RPMI8226 (cell line): Measurements from ENCODE around the gene CNPY2.
"Not testable (repeated sequence)": the region's sequence is repeated elsewhere in the genome, so short reads cannot be mapped to it uniquely, and the experiment has no call there.

Source experiments
- DNase-seq: peaks from one replicate; pipeline ENCODE4 v3.0.0-alpha.2; 2015

CNPY2 gene

DNA sequence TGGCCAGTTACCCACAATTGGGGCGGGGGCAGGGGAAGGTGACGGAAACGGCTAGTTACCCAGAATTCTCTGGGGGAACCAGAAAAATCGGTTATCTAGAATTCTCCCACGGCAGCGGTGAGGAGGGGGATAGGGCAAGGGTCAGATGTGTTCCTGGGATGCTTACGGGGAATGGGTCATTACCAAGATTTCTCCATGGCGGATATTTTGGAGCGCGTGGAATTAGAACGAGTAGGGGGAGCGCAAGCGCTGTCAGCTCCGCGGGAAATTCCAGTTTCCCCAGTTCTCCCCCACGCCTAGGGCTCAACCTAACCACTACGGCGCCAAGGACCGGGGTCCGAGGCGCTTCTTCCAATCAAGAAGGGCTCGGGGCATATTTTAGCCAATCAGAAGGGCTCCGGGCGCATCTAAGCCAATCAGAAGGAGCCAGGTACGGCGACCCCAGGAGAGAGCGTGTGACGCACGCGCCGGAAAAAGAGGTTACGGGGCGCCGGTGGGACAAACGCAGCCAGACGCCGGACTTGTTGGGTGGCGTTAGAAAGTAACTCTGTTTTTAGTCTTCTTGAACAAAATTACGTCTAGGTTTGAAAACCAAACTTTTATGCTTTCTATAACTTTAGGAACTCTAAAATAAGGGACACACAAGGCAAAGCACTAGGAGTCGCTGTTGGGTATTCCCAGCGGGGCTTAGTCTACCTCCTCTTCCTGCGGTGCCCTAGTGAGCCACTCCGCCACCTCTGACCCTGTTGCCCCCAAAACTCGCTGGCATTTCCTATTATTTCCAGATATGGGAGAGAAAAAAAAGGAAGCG is 18.1 kb upstream of the CNPY2 start, which contains the start of gene PAN2:
PAN2 (minus strand) TSS at position 322 of the 811 bp plus-strand sequence. CDS start 906 bp downstream, outside the sequence.
- peak; percentile 97 for DNase-seq

DNA sequence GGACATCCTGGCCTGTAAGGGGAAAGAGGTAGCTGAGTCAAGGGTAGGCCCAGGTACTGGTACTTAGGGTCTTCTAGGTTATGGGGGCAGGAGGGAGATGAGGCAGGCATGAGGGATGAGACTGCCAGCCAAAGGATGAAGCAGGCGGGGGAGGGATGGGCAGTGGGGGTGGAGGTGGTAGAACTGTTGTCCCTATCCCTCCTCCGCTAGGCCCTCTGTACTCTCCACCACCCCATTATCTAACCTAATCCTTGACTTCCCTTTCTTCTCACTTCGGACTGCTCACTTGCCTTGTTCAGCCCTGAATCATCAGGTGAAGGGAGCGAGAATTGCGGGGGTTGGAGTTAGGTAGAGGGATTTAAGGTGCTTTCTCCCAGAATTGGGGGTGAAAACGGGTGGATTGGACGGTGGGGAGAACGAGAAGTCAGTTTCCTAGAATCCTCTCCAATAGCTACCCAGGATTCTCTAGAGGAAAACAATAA is 17.4 kb upstream of the CNPY2 start:
- no peak for DNase-seq

GRCh38 chr12:56332512-56333196 is 16.9 kb upstream of the CNPY2 start:
- DNase-seq: no peak

DNA sequence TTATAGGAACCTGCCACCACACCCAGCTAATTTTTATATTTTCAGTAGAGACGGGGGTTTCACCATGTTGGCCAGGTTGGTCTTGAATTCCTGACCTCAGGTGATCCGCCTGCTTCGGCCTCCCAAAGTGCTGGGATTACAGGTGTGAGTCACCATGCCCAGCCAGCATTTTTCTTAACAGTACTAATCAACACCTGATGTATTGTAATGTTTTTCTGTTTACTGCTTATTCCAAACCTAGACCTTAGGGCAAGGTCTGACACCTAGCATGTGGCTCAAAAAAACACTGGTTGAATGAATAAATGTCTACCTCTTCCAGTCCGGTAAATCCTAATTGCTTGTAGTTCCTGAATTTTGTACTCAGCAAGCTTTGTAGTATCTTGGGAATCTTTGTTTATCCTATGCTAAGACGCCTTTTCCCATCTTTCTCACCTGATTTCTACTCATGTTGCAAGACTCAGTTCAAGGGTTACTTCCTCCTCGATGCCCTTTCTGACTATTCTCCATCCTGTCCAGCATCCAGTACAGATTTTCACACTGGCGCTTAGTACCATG is 15.2 kb upstream of the CNPY2 start:
- no peak for DNase-seq

DNA sequence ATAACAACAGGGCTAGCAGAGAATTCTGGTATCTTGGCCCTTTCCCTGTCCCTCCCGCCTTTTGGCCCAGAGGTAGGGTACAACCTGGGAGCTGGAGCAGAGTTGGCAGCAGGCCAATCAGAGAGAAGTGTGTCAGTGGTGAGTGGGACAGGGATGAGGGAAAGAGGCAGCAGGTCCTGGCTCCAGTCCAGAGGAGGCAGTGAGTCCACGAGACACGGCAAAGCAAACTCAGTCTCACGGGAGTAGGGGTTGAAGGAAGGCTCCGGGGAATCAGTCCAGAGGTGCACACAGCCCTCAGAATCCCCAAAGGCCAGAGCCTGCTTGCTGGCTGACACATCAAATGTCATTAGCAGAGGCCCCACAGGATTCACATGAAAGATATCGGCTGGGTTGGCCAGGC is 10.7 kb upstream of the CNPY2 start:
- no peak for DNase-seq

- DNase-seq: no peak
Observed at GRCh38 chr12:56326126-56326525, 10.3 kb upstream of the CNPY2 start.

DNA sequence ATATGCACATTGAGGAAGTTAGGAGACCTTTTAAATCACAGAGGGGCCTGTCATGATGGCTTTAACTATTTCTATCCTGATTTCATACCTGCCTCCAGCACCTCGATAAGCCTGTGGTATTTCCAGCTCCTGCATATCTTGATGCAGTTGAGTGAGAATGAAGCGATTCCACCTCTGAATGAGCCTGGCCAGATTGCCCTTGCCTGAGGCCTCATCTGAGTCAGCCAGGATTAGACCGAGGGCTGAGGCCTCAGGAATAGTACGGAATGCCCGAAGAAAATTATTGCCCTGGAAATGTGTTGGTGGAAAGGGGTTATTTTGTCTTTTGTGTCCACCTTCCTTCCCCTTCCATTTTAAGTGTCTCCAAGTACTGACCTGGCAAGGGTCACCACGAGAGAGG is 8.4 kb upstream of the CNPY2 start:
- DNase-seq: no peak

GRCh38 chr12:56321610-56322009 is 5.8 kb upstream of the CNPY2 start:
- DNase-seq: not testable (repeated sequence)

DNA sequence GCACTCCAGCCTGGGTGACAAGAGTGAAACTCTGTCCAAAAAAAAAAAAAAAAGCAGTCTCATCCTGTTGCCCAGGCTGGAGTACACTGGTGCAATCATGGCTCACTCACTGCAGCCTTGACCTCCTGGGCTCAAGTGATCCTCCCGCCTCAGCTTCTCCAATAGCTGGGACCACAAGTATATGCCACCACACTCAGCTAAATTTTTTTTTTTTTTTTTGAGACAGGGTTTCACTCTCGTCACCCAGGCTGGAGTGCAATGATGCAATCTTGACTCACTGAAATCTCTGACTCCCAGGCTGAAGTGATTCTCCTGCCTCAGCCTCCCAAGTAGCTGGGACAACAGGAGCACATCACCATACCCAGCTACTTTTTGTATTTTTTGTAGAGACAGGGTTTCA is 5.2 kb upstream of the CNPY2 start:
- DNase-seq: no peak

- DNase-seq: no peak
Observed at GRCh38 chr12:56317675-56318074, 1.9 kb upstream of the CNPY2 start.

GRCh38 chr12:56315249-56315621 is 553 bp downstream of the CNPY2 start:
- peak; percentile 25 for DNase-seq

- DNase-seq: no peak
Observed at GRCh38 chr12:56311003-56311402, 4.8 kb downstream of the CNPY2 start.

DNA sequence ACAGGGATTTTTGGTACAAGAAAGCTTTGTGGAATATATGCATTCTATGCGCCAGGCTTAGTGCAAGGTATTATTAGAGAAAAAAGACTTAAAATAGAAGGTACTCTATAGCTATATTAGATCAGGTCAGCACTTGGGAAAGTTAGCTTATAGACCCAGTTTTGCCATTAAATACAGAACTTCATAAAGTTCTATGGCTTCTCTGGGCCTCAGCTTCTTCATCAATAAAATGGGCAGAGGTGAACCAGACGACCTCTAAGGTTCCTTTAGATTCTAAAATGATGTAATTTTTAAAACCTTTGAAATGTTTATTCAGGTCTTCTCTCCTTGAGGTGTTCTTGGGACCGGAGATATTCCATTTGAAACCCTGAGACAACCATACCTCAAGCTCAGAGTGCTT is 7.1 kb downstream of the CNPY2 start:
- DNase-seq: no peak

- DNase-seq: no peak
Observed at GRCh38 chr12:56307221-56307965, 8.4 kb downstream of the CNPY2 start.

GRCh38 chr12:56304872-56305590 is 10.8 kb downstream of the CNPY2 start:
- DNase-seq: no peak

DNA sequence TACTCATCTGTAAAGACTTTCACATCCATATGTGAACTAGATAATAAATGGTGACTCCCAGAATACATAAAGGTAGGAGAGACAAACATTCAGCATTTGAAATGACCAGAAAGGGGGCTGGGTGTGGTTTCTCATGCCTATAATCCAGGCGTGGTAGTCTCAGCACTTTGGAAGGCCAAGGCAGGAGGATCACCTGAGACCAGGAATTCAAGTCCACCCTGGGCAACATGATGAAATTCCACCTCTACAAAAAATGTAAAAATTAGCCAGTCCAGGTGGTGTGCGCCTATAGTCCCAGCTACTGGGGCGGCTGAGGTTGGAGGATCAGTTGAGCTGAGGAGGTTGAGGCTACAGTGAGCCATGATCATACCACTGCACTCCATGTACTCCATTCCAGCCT is 11.5 kb downstream of the CNPY2 start:
- no peak for DNase-seq

GRCh38 chr12:56300644-56301464 is 14.9 kb downstream of the CNPY2 start:
- DNase-seq: no peak

DNA sequence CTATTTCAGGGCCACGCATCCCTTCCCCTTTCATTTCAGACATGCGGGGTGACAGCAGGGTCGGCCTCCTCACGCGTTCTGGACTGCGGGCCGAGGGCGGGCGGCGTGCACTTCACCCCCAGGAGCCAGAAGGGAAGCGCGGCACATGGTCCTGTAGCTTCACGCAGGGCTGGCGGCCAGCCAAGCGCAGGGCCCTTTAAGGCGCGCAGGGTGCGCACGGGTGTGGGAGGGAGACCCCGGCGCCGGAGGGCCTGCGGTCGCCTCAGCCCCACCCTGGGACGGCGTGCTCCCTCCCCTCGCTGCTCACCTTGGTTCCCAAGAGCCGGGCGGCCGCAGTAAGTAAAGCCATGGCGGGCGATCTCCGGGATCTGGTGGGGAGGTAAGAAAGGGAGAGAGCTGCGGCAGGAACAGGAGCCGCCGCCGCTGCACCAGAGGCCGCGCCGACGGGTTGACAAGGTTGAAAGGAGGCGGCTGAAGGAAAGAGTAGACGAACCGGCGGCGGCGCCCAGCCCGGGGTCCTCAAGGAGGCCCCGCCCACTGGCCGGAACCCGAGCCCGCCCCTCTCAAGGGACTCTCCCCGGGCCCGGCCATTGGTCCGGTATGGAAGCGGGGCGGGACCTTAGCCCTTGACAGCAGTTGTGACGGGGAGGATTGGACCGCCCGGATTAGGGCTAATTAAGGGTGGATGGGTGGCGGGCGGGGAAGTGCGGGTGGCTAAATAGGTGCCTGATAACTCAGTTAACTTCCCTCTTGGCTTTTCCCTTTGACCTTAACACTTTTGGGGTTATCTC is 15.7 kb downstream of the CNPY2 start, which contains the start of gene CS:
CS (minus strand) TSS at position 478 of the 791 bp plus-strand sequence; CDS start at position 349, 129 bp downstream.
- DNase-seq: peak; percentile 99

GRCh38 chr12:56299308-56299852 is 16.4 kb downstream of the CNPY2 start:
- peak; percentile 52 for DNase-seq

- no peak for DNase-seq
Observed at GRCh38 chr12:56298828-56299227, 17.0 kb downstream of the CNPY2 start.
